GM19240 (cell line): Measurements from ENCODE around the gene DDO.
"Not testable (repeated sequence)": the region's sequence is repeated elsewhere in the genome, so short reads cannot be mapped to it uniquely, and the experiment has no call there.

ENCODE experiments used
- DNase-seq: peaks from one replicate; pipeline ENCODE4 v3.0.0; 2011; ENCODE audit warnings: low spot score; ENCODE audit not compliant: insufficient read length

DDO gene

GRCh38 chr6:110415086-110415916 lies at the start of gene DDO:
Gene DDO (minus strand): TSS chr6:110415575. CDS start chr6:110413462, 2,113 bp downstream.
- no peak for DNase-seq

GRCh38 chr6:110462884-110463481 lies 47.6 kb upstream of the DDO start:
- DNase-seq, result no peak

- no peak for DNase-seq
Measured at GRCh38 chr6:110461376-110461775, 46.0 kb upstream of the DDO start.

- no peak for DNase-seq
Measured at GRCh38 chr6:110459137-110459536, 43.8 kb upstream of the DDO start.

GRCh38 chr6:110458476-110458875 lies 43.1 kb upstream of the DDO start:
- DNase-seq, result no peak

- DNase-seq, result not testable (repeated sequence)
Measured at GRCh38 chr6:110457567-110458175, 42.3 kb upstream of the DDO start.

- no peak for DNase-seq
Measured at GRCh38 chr6:110456694-110457093, 41.3 kb upstream of the DDO start.

- DNase-seq, result no peak
Measured at GRCh38 chr6:110449541-110449895, 34.1 kb upstream of the DDO start.

- no peak for DNase-seq
Measured at GRCh38 chr6:110448846-110449540, 33.6 kb upstream of the DDO start.

- DNase-seq, result no peak
Measured at GRCh38 chr6:110447761-110448160, 32.4 kb upstream of the DDO start.

- DNase-seq, result no peak
Measured at GRCh38 chr6:110446405-110446804, 31.0 kb upstream of the DDO start.

GRCh38 chr6:110440026-110440425 lies 24.7 kb upstream of the DDO start:
- no peak for DNase-seq

GRCh38 chr6:110439356-110439755 lies 24.0 kb upstream of the DDO start:
- DNase-seq, result no peak

GRCh38 chr6:110434961-110435602 lies 19.7 kb upstream of the DDO start:
- DNase-seq, result no peak

- no peak for DNase-seq
Measured at GRCh38 chr6:110432285-110432900, 17.0 kb upstream of the DDO start.

GRCh38 chr6:110430741-110431140 lies 15.4 kb upstream of the DDO start:
- DNase-seq, result no peak

- no peak for DNase-seq
Measured at GRCh38 chr6:110430236-110430635, 14.9 kb upstream of the DDO start.

GRCh38 chr6:110428153-110428552 lies 12.8 kb upstream of the DDO start:
- no peak for DNase-seq

GRCh38 chr6:110425816-110426215 lies 10.4 kb upstream of the DDO start:
- DNase-seq, result no peak

GRCh38 chr6:110422444-110422822 lies 7.1 kb upstream of the DDO start:
- no peak for DNase-seq
